Transverse colon (tissue), 3 donors: ENCODE measurements around the gene AKR1C3.

Source experiments
- CTCF ChIP-seq, 5 experiments: fragments of 200-600 bp in 3 of 5; fragments of 450-650 bp in 2 of 5; sonication (generic) in 3 of 5; IDR thresholded peaks; 1 replicate in 2 of 5; 2 replicates in 3 of 5; pipeline ENCODE4 v1.5.1; 2016 to 2017; ENCODE audit warnings: antibody characterized with exemption in 5 of 5, inconsistent platforms in 3 of 5, mild to moderate bottlenecking in 2 of 5, moderate library complexity in 1 of 5
- POLR2A ChIP-seq: fragments of 450-650 bp; IDR thresholded peaks from one replicate; pipeline ENCODE4 v1.6.1; 2016; ENCODE audit warnings: antibody characterized with exemption, mild to moderate bottlenecking, moderate library complexity

- TF ChIP-seq POLR2A = no peak
- TF ChIP-seq CTCF (IDR thresholded peaks at IDR 0.05) = no peak
These were observed 41.4 kb downstream of the AKR1C3 start for GRCh38 chr10:5135581-5135980.
